ENCODE measurements around the gene CDYL. TPM values are rescaled to one million over a fixed set of nuclear protein-coding genes. Genes with fewer than 3 reads are reported as not detected.

The CDYL gene
- total and polyA plus RNA-seq, 2 of the 4 experiments (the other 2 are of a cell fraction), result 14.2 to 92.1 TPM

GRCh38 chr6:4943716-4944115 lies 167.5 kb downstream of the CDYL start:
- Histone ChIP-seq H3K4me2 (ENCODE audit: low read depth, low read length) (no peak overlapping the region), H3K18ac (ENCODE audit: low read depth, low read length) (no peak overlapping the region), H2BK120ac (ENCODE audit: low read depth, low read length) (no peak overlapping the region), H2AFZ (replicated peaks; ENCODE audit: low read length, poor library complexity) (no peak overlapping the region), H4K91ac (ENCODE audit: insufficient read depth, low read depth, low read length) (no peak overlapping the region), H3K4me3 (ENCODE audit: insufficient read depth, low read depth, low read length) (no peak overlapping the region), H3K9me1 (ENCODE audit: insufficient read depth, low read length) (peaks cover 25% of the 10 kb centered on the region), H3K4me1 (ENCODE audit: control insufficient read depth, insufficient read depth, low read length) (peaks cover 18% of the 10 kb centered on the region), H2AK9ac (replicated peaks; ENCODE audit: low read depth, low read length, poor library complexity) (no peak overlapping the region), H3K9ac (ENCODE audit: low read depth, low read length) (no peak overlapping the region), H3K4ac (ENCODE audit: low read depth, low read length) (no peak overlapping the region), H4K8ac (ENCODE audit: low read depth in 2 of 2, low read length in 2 of 2) (no peak overlapping the region), H3K27me3 (ENCODE audit: control insufficient read depth, insufficient read depth, low read length) (no peaks in the 10 kb centered on the region), H3K56ac (ENCODE audit: extremely low read depth, insufficient read depth, low read length) (no peak overlapping the region), H3K36me3 (ENCODE audit: control insufficient read depth, insufficient read depth, low read length) (peaks cover 21% of the 10 kb centered on the region), H4K5ac (ENCODE audit: low read depth, low read length) (no peak overlapping the region), H2BK15ac (ENCODE audit: low read depth, low read length) (no peak overlapping the region), H4K20me1 (ENCODE audit: insufficient read depth, low read length) (peaks cover 21% of the 10 kb centered on the region), H3K79me1 (ENCODE audit: low read depth in 1 of 2, low read length in 2 of 2) (peaks cover 12 to 35% of the 10 kb centered on the region in 2 experiments; a peak in 3 of 4 replicates), H3K23ac (ENCODE audit: low read depth, low read length) (no peak overlapping the region), H3K9me3 (ENCODE audit: control insufficient read depth, insufficient read depth, low read length) (no peaks in the 10 kb centered on the region), H2BK20ac (ENCODE audit: low read depth, low read length) (no peak overlapping the region), H3K27ac (ENCODE audit: insufficient read depth, low read length) (no peak overlapping the region), H2AK5ac (ENCODE audit: low read depth, low read length) (peak overlapping the region; percentile 66; the same call in 1 of the 2 replicates), H2BK5ac (ENCODE audit: low read depth, low read length, poor library complexity, severe bottlenecking) (no peak overlapping the region), H3K14ac (replicated peaks; ENCODE audit: low read depth, low read length) (no peak overlapping the region)
- TF ChIP-seq CHD1 (IDR thresholded peaks at IDR 0.05; ENCODE audit: low read depth, low read length) (no peak), CEBPB (IDR thresholded peaks at IDR 0.05; ENCODE audit: low read depth, low read length) (peak; percentile 18; the same call in 1 of the 2 replicates), RCOR1 (IDR thresholded peaks at IDR 0.05; ENCODE audit: insufficient replicate concordance, low read length) (no peak)
- in situ Hi-C loops (cut with MboI; ENCODE audit: low sequenced_read_pairs), result no loop called here
- DNase-seq (peak; percentile 18), ATAC-seq (ENCODE audit: low read depth) (no peak)
- BruUV-seq (replicated peaks), result no TSS peak
- CTCF ChIA-PET, result interaction anchor here (0.6 kb wide), 2 partner anchors 60 to 94 kb away, joined by 3 to 6 read pairs; no protein-coding TSS in a partner anchor
- POLR2A ChIA-PET (ENCODE audit: unreplicated experiment), result no interaction called here
- dilution Hi-C loops (cut with HindIII; ENCODE audit: low sequenced_read_pairs, unreplicated experiment), result no loop called here
- no CpG with 5 or more reads among the region's 2 CpGs for WGBS, 2 experiments (ENCODE audit: extremely low coverage in 2 of 2, insufficient read length in 1 of 2)
- intact Hi-C loops (cut with micrococcal nuclease), result loop anchor here (5.0 to 10.0 kb wide), 2 partner anchors 171 to 586 kb away; no protein-coding TSS in a partner anchor

All from IMR-90 (cell line).